IMR-90 (cell line): ENCODE data around the gene STOML1. TPM values are rescaled to one million over a fixed set of nuclear protein-coding genes. Genes with fewer than 3 reads are reported as not detected.

Experiments
- ATAC-seq: fragments of 200-7000 bp; cut with Tn5 transposase; 2 replicates; pipeline ENCODE4 v1.9.1; 2020; ENCODE audit warnings: low read depth, mild to moderate bottlenecking, moderate library complexity
- BruUV-seq: library from RNA; stranded (reverse); fragments of 400-500 nt; replicated peaks from 2 replicates; lab custom pipeline; 2021; lab: Mats Ljungman, UMichigan
- CTCF ChIA-PET: fragments of 300-600 bp; formaldehyde crosslinking; extraction: SDS; loops from one replicate; lab custom pipeline; 2021; ENCODE audit warnings: antibody characterized with exemption; lab: Yijun Ruan, JAX
- POLR2A ChIA-PET: fragments of 300-600 bp; sonication (Branson Sonifier 250); formaldehyde crosslinking; loops from one replicate; lab custom pipeline; 2022; ENCODE audit warnings: antibody characterized with exemption; ENCODE audit not compliant: unreplicated experiment; lab: Charles Lee
- DNase-seq: peaks from one replicate; pipeline ENCODE4 v3.0.0; 2013
- H2AFZ ChIP-seq: replicated peaks from 2 replicates; pipeline ENCODE3; 2013; ENCODE audit warnings: low read length, mild to moderate bottlenecking; ENCODE audit not compliant: poor library complexity
- H2AK5ac ChIP-seq: 2 replicates; pipeline ENCODE4 v1.6.1; 2013; ENCODE audit warnings: low read depth, low read length, inconsistent platforms
- H2AK9ac ChIP-seq: replicated peaks from 2 replicates; pipeline ENCODE3; 2013; ENCODE audit warnings: mild to moderate bottlenecking, low read depth, low read length, moderate library complexity; ENCODE audit not compliant: poor library complexity
- H2BK120ac ChIP-seq: 2 replicates; pipeline ENCODE4 v1.6.1; 2013; ENCODE audit warnings: low read depth, low read length, inconsistent platforms
- H2BK15ac ChIP-seq: 3 replicates; pipeline ENCODE4 v1.6.1; 2013; ENCODE audit warnings: low read depth, low read length, inconsistent platforms
- H2BK20ac ChIP-seq: 2 replicates; pipeline ENCODE4 v1.6.1; 2013; ENCODE audit warnings: low read depth, mild to moderate bottlenecking, inconsistent platforms, low read length, moderate library complexity
- H2BK5ac ChIP-seq: 2 replicates; pipeline ENCODE4 v1.6.1; 2013; ENCODE audit warnings: mild to moderate bottlenecking, low read depth, low read length, inconsistent platforms; ENCODE audit not compliant: poor library complexity, severe bottlenecking
- H3K14ac ChIP-seq: replicated peaks from 2 replicates; pipeline ENCODE4 v1.6.1; 2013; ENCODE audit warnings: low read depth, low read length, inconsistent platforms
- H3K18ac ChIP-seq: 2 replicates; pipeline ENCODE4 v1.6.1; 2013; ENCODE audit warnings: low read depth, low read length, control low read depth
- H3K23ac ChIP-seq: 2 replicates; pipeline ENCODE4 v1.6.1; 2013; ENCODE audit warnings: low read depth, low read length, inconsistent platforms
- H3K27ac ChIP-seq: 2 replicates; pipeline ENCODE4 v1.5.1; 2013; ENCODE audit warnings: mild to moderate bottlenecking, control low read depth, low read length; ENCODE audit not compliant: insufficient read depth
- H3K27me3 ChIP-seq: 2 replicates; pipeline ENCODE4 v1.6.1; 2013; ENCODE audit warnings: low read length; ENCODE audit not compliant: control insufficient read depth, insufficient read depth
- H3K36me3 ChIP-seq: 2 replicates; pipeline ENCODE4 v1.6.1; 2013; ENCODE audit warnings: low read length, mixed read lengths; ENCODE audit not compliant: control insufficient read depth, insufficient read depth
- H3K4ac ChIP-seq: 2 replicates; pipeline ENCODE4 v1.6.1; 2013; ENCODE audit warnings: low read depth, low read length, inconsistent platforms
- H3K4me1 ChIP-seq: 2 replicates; pipeline ENCODE4 v1.6.1; 2013; ENCODE audit warnings: low read length, mixed read lengths; ENCODE audit not compliant: control insufficient read depth, insufficient read depth
- H3K4me2 ChIP-seq: 2 replicates; pipeline ENCODE4 v1.6.1; 2013; ENCODE audit warnings: low read depth, mild to moderate bottlenecking, control low read depth, low read length, moderate library complexity
- H3K4me3 ChIP-seq: 2 replicates; pipeline ENCODE4 v1.5.1; 2013; ENCODE audit warnings: low read depth, mild to moderate bottlenecking, control low read depth, low read length, moderate library complexity; ENCODE audit not compliant: insufficient read depth
- H3K56ac ChIP-seq: 2 replicates; pipeline ENCODE4 v1.6.1; 2013; ENCODE audit warnings: low read length, inconsistent platforms; ENCODE audit not compliant: insufficient read depth; ENCODE audit errors: extremely low read depth
- H3K79me1 ChIP-seq, 2 experiments: 2 replicates each; pipeline ENCODE4 v1.6.1; 2013; ENCODE audit warnings: low read length in 2 of 2, inconsistent platforms in 1 of 2, low read depth in 1 of 2
- H3K9ac ChIP-seq: 2 replicates; pipeline ENCODE4 v1.6.1; 2013; ENCODE audit warnings: low read depth, low read length, control low read depth
- H3K9me1 ChIP-seq: 2 replicates; pipeline ENCODE4 v1.6.1; 2013; ENCODE audit warnings: low read length, inconsistent platforms; ENCODE audit not compliant: insufficient read depth
- H3K9me3 ChIP-seq: 2 replicates; pipeline ENCODE4 v1.6.1; 2013; ENCODE audit warnings: low read length; ENCODE audit not compliant: control insufficient read depth, insufficient read depth
- H4K20me1 ChIP-seq: 2 replicates; pipeline ENCODE4 v1.6.1; 2013; ENCODE audit warnings: low read length, inconsistent platforms; ENCODE audit not compliant: insufficient read depth
- H4K5ac ChIP-seq: 2 replicates; pipeline ENCODE4 v1.6.1; 2013; ENCODE audit warnings: mild to moderate bottlenecking, low read depth, low read length, control low read depth
- H4K8ac ChIP-seq, 2 experiments: 2 replicates each; pipeline ENCODE4 v1.6.1; 2013; ENCODE audit warnings: low read depth in 2 of 2, low read length in 2 of 2, control low read depth in 1 of 2, inconsistent platforms in 1 of 2
- H4K91ac ChIP-seq: 2 replicates; pipeline ENCODE4 v1.6.1; 2013; ENCODE audit warnings: low read depth, low read length, inconsistent platforms; ENCODE audit not compliant: insufficient read depth
- CEBPB ChIP-seq: IDR thresholded peaks from 2 replicates; pipeline ENCODE4 v1.6.1; 2012; ENCODE audit warnings: low read depth, low read length, improper control_type of control experiment
- CHD1 ChIP-seq: IDR thresholded peaks from 2 replicates; pipeline ENCODE4 v1.6.1; 2012; ENCODE audit warnings: low read depth, low read length, improper control_type of control experiment
- FOS ChIP-seq: fragments of 150-350 bp; IDR thresholded peaks from 2 replicates; pipeline ENCODE4 v1.6.1; 2016; ENCODE audit warnings: low read depth, low read length
- MAZ ChIP-seq: IDR thresholded peaks from 2 replicates; pipeline ENCODE4 v1.6.1; 2012; ENCODE audit warnings: low read depth, mild to moderate bottlenecking, low read length, improper control_type of control experiment, moderate library complexity, borderline replicate concordance
- MXI1 ChIP-seq: IDR thresholded peaks from 2 replicates; pipeline ENCODE4 v1.6.1; 2012; ENCODE audit warnings: low read depth, mild to moderate bottlenecking, low read length, moderate library complexity, borderline replicate concordance
- NFE2L2 ChIP-seq: fragments of 150-350 bp; IDR thresholded peaks from 2 replicates; pipeline ENCODE4 v1.6.1; 2016; ENCODE audit warnings: low read depth, mild to moderate bottlenecking, low read length
- RFX5 ChIP-seq: IDR thresholded peaks from 2 replicates; pipeline ENCODE4 v1.8.0; 2012; ENCODE audit warnings: low read depth, mild to moderate bottlenecking, low read length, moderate library complexity
- WGBS, 2 experiments: methylation state at CpG; one replicate each; pipeline versions ENCODE4 v1.1.5 to v1.1.7; 2013; ENCODE audit warnings: missing lambda C conversion rate in 2 of 2; ENCODE audit not compliant: insufficient read length in 1 of 2; ENCODE audit errors: extremely low coverage in 2 of 2; 5-methylcytosine and 5-hydroxymethylcytosine counted together
- dilution Hi-C: fragments of 300-500 bp; cut with HindIII; formaldehyde crosslinking; loops from one replicate; pipeline ENCODE4 v1.14.3; 2018; ENCODE audit warnings: low sequenced_read_pairs; ENCODE audit not compliant: unreplicated experiment
- in situ Hi-C: fragments of 300-500 bp; cut with MboI; formaldehyde crosslinking; loops from 3 replicates; pipeline ENCODE4 v1.14.3; 2019; ENCODE audit warnings: low sequenced_read_pairs, inconsistent platforms, mixed read lengths
- intact Hi-C: fragments of 100-400 bp; cut with micrococcal nuclease; formaldehyde crosslinking; loops from 2 replicates; pipeline ENCODE4 v1.10.0; 2022
- polyA plus RNA-seq, 3 experiments: library from polyadenylated mRNA; depleted of rRNA; stranded (reverse); fragments of >200 nt; gene quantifications; 2 replicates each; pipeline ENCODE4 v1.2.3, GENCODE V29; 2012; ENCODE audit warnings: low replicate concordance in 1 of 3
- total RNA-seq: library from RNA; depleted of rRNA; stranded (reverse); fragments of >200 nt; gene quantifications from 2 replicates; pipeline ENCODE4 v1.2.3, GENCODE V29; 2012
- TF ChIP-seq, protein P1 (sequence below): fragments of 150-350 bp; IDR thresholded peaks from 2 replicates; pipeline ENCODE4 v1.6.1; 2016; ENCODE audit warnings: low read depth, mild to moderate bottlenecking, low read length, moderate library complexity, borderline replicate concordance

STOML1 gene
- total and polyA plus RNA-seq, 2 of the 4 experiments (the other 2 are of a cell fraction) = 11.8 to 21.2 TPM

GRCh38 chr15:74008901-74009300 lies 16.8 kb upstream of the STOML1 start:
- H3K27ac ChIP-seq = no peak overlapping the region
- H3K4me2 ChIP-seq = no peak overlapping the region
- H4K91ac ChIP-seq = no peak overlapping the region
- DNase-seq = no peak
- no peak overlapping the region for H3K9ac ChIP-seq
- H4K5ac ChIP-seq = no peak overlapping the region
- in situ Hi-C loops (no loop called here), intact Hi-C loops (no loop called here), dilution Hi-C loops (no loop called here)
- H3K18ac ChIP-seq = no peak overlapping the region
- no peak overlapping the region for H2AFZ ChIP-seq
- no peak overlapping the region for H3K4ac ChIP-seq
- H3K4me1 ChIP-seq = peaks cover 9% of the 10 kb centered on the region
- ChIA-PET CTCF (no interaction called here), POLR2A (no interaction called here)
- no peak overlapping the region for H2BK20ac ChIP-seq
- H4K20me1 ChIP-seq = peaks cover 48% of the 10 kb centered on the region
- BruUV-seq = no TSS peak
- no peak overlapping the region for H2BK5ac ChIP-seq
- peaks cover 44 to 86% of the 10 kb centered on the region in 2 experiments for H3K79me1 ChIP-seq
- no peak overlapping the region for H4K8ac ChIP-seq
- no peak overlapping the region for H2AK5ac ChIP-seq
- no peak for TF ChIP-seq FOS
- no peak for TF ChIP-seq MAZ
- TF ChIP-seq, protein P1, sequence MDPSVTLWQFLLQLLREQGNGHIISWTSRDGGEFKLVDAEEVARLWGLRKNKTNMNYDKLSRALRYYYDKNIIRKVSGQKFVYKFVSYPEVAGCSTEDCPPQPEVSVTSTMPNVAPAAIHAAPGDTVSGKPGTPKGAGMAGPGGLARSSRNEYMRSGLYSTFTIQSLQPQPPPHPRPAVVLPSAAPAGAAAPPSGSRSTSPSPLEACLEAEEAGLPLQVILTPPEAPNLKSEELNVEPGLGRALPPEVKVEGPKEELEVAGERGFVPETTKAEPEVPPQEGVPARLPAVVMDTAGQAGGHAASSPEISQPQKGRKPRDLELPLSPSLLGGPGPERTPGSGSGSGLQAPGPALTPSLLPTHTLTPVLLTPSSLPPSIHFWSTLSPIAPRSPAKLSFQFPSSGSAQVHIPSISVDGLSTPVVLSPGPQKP = no peak
- TF ChIP-seq CEBPB = no peak
- TF ChIP-seq CHD1 = no peak
- TF ChIP-seq MXI1 = no peak
- TF ChIP-seq NFE2L2 = no peak
- no peak for TF ChIP-seq RFX5
- H3K56ac ChIP-seq = no peak overlapping the region
- H3K14ac ChIP-seq = no peak overlapping the region
- H2BK15ac ChIP-seq = no peak overlapping the region
- H3K36me3 ChIP-seq = peaks cover 12% of the 10 kb centered on the region
- WGBS, 2 experiments = 100% methylated on average over 1 of the region's 3 CpGs; no CpG with 5 or more reads in 1 of the 2 experiments
- H2AK9ac ChIP-seq = no peak overlapping the region
- no peak overlapping the region for H3K4me3 ChIP-seq
- H3K27me3 ChIP-seq = no peaks in the 10 kb centered on the region
- H3K9me1 ChIP-seq = peaks cover 23% of the 10 kb centered on the region
- no peak for ATAC-seq
- H2BK120ac ChIP-seq = no peak overlapping the region
- H3K9me3 ChIP-seq = no peaks in the 10 kb centered on the region
- H3K23ac ChIP-seq = no peak overlapping the region
